ENCODE results near the gene C16orf95.
A peak's percentile ranks its signal among the peaks of the same experiment; 100 is the strongest.
"Not testable (repeated sequence)": the region's sequence is repeated elsewhere in the genome, so short reads cannot be mapped to it uniquely, and the experiment has no call there.

C16orf95 gene

GRCh38 chr16:87293990-87294389 is 23.2 kb downstream of the C16orf95 start:
- no peak for DNase-seq (ENCODE audit: low read depth in 2 of 2, low spot score in 1 of 2)

- DNase-seq (ENCODE audit: low read depth in 2 of 2, low spot score in 1 of 2), result no peak
These were observed 25.2 kb downstream of the C16orf95 start for GRCh38 chr16:87291944-87292343.

- no peak for DNase-seq (ENCODE audit: low read depth in 2 of 2, low spot score in 1 of 2)
These were observed 28.3 kb downstream of the C16orf95 start for GRCh38 chr16:87288753-87289362.

GRCh38 chr16:87286839-87287626 is 30.2 kb downstream of the C16orf95 start:
- no peak for DNase-seq (ENCODE audit: low read depth in 2 of 2, low spot score in 1 of 2)

GRCh38 chr16:87284183-87284582 is 33.0 kb downstream of the C16orf95 start:
- no peak for DNase-seq (ENCODE audit: low read depth in 2 of 2, low spot score in 1 of 2)

GRCh38 chr16:87279094-87279658 is 38.0 kb downstream of the C16orf95 start:
- no peak for DNase-seq (ENCODE audit: low read depth in 2 of 2, low spot score in 1 of 2)

GRCh38 chr16:87278191-87279093 is 38.8 kb downstream of the C16orf95 start:
- peak in 1 of 2 donors; percentile 3 for DNase-seq (ENCODE audit: low read depth in 2 of 2, low spot score in 1 of 2)

GRCh38 chr16:87276924-87277323 is 40.3 kb downstream of the C16orf95 start:
- no peak for DNase-seq (ENCODE audit: low read depth in 2 of 2, low spot score in 1 of 2)

- no peak for DNase-seq (ENCODE audit: low read depth in 2 of 2, low spot score in 1 of 2)
These were observed 41.0 kb downstream of the C16orf95 start for GRCh38 chr16:87276091-87276701.

- no peak for DNase-seq (ENCODE audit: low read depth in 2 of 2, low spot score in 1 of 2)
These were observed 42.4 kb downstream of the C16orf95 start for GRCh38 chr16:87274794-87275193.

GRCh38 chr16:87273471-87274030 is 43.6 kb downstream of the C16orf95 start:
- no peak for DNase-seq (ENCODE audit: low read depth in 2 of 2, low spot score in 1 of 2)

GRCh38 chr16:87271256-87271655 is 45.9 kb downstream of the C16orf95 start:
- no peak for DNase-seq (ENCODE audit: low read depth in 2 of 2, low spot score in 1 of 2)

GRCh38 chr16:87267566-87267965 is 49.6 kb downstream of the C16orf95 start:
- no peak for DNase-seq (ENCODE audit: low read depth in 2 of 2, low spot score in 1 of 2)

GRCh38 chr16:87266846-87267245 is 50.3 kb downstream of the C16orf95 start:
- DNase-seq (ENCODE audit: low read depth in 2 of 2, low spot score in 1 of 2), result no peak

GRCh38 chr16:87265261-87265660 is 51.9 kb downstream of the C16orf95 start:
- DNase-seq (ENCODE audit: low read depth in 2 of 2, low spot score in 1 of 2), result no peak

GRCh38 chr16:87264634-87265033 is 52.6 kb downstream of the C16orf95 start:
- no peak for DNase-seq (ENCODE audit: low read depth in 2 of 2, low spot score in 1 of 2)

- no peak for DNase-seq (ENCODE audit: low read depth in 2 of 2, low spot score in 1 of 2)
These were observed 53.7 kb downstream of the C16orf95 start for GRCh38 chr16:87263418-87264052.

GRCh38 chr16:87259431-87259830 is 57.8 kb downstream of the C16orf95 start:
- DNase-seq (ENCODE audit: low read depth in 2 of 2, low spot score in 1 of 2), result no peak

- DNase-seq (ENCODE audit: low read depth in 2 of 2, low spot score in 1 of 2), result not testable (repeated sequence)
These were observed 58.5 kb downstream of the C16orf95 start for GRCh38 chr16:87258653-87259052.

- DNase-seq (ENCODE audit: low read depth in 2 of 2, low spot score in 1 of 2), result no peak
These were observed 61.3 kb downstream of the C16orf95 start for GRCh38 chr16:87255866-87256265.
